HL-60 (cell line): ENCODE measurements around the gene ERC2.

Experiments
- DNase-seq, 2 experiments: peaks; one replicate each; pipeline ENCODE4 v3.0.0-alpha.2; 2010 to 2020; ENCODE audit warnings: low read depth in 1 of 2, low spot score in 1 of 2
- H3K27ac ChIP-seq: fragments of 250-450 bp; sonication (Bioruptor Pico); replicated peaks from 2 replicates; pipeline ENCODE4 v1.5.1; 2020; ENCODE audit warnings: mild to moderate bottlenecking, moderate library complexity
- H3K27me3 ChIP-seq: fragments of 250-450 bp; sonication (Bioruptor Pico); 2 replicates; pipeline ENCODE4 v1.5.1; 2021; ENCODE audit warnings: mild to moderate bottlenecking, moderate library complexity; ENCODE audit not compliant: insufficient read depth, poor library complexity, severe bottlenecking
- H3K4me3 ChIP-seq: replicated peaks from 2 replicates; pipeline ENCODE4 v1.5.1; 2011; ENCODE audit warnings: mild to moderate bottlenecking, control low read depth, low read length; ENCODE audit not compliant: insufficient read depth
- GABPA ChIP-seq: IDR thresholded peaks from 2 replicates; pipeline ENCODE4 v1.6.1; 2012; ENCODE audit warnings: low read depth
- POLR2AphosphoS5 ChIP-seq: IDR thresholded peaks from 2 replicates; pipeline ENCODE4 v1.6.1; 2012; ENCODE audit warnings: low read depth
- REST ChIP-seq: IDR thresholded peaks from 2 replicates; pipeline ENCODE4 v1.6.1; 2012; ENCODE audit warnings: low read depth; ENCODE audit not compliant: insufficient replicate concordance
- SPI1 ChIP-seq: IDR thresholded peaks from 2 replicates; pipeline ENCODE4 v1.6.1; 2012; ENCODE audit warnings: low read depth, mild to moderate bottlenecking, borderline replicate concordance
- TF ChIP-seq, protein P1 (sequence below): IDR thresholded peaks from one replicate; pipeline ENCODE4 v1.5.1; 2011; ENCODE audit warnings: low read length, control low read depth, inconsistent platforms; ENCODE audit not compliant: insufficient read depth

The ERC2 gene

DNA sequence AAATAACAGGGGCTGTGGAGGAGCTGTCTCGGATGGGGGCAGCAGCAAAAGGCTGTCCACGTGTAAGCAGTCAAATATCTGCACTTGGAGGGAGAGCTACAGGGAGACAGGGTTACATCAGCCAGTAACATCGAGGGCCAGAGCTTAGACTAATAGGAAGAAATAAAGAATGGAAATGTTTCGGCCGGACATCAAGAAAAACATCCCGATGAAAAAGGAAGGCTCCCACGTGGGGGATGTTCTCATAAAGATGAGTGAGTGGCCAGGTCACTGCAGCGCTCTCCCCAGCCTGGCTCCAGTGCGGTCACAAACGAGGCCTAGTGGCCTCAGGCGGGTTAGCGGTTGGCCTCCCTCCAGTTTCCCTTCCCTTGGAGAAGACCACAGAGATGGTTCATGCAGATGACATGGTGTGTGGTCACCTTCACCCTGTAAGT is 925.1 kb downstream of the ERC2 start:
- Histone ChIP-seq H3K27ac (no peak overlapping the region), H3K4me3 (no peak overlapping the region), H3K27me3 (no peaks in the 10 kb centered on the region)
- TF ChIP-seq, protein P1, sequence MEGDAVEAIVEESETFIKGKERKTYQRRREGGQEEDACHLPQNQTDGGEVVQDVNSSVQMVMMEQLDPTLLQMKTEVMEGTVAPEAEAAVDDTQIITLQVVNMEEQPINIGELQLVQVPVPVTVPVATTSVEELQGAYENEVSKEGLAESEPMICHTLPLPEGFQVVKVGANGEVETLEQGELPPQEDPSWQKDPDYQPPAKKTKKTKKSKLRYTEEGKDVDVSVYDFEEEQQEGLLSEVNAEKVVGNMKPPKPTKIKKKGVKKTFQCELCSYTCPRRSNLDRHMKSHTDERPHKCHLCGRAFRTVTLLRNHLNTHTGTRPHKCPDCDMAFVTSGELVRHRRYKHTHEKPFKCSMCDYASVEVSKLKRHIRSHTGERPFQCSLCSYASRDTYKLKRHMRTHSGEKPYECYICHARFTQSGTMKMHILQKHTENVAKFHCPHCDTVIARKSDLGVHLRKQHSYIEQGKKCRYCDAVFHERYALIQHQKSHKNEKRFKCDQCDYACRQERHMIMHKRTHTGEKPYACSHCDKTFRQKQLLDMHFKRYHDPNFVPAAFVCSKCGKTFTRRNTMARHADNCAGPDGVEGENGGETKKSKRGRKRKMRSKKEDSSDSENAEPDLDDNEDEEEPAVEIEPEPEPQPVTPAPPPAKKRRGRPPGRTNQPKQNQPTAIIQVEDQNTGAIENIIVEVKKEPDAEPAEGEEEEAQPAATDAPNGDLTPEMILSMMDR: no peak
- TF ChIP-seq GABPA: no peak
- TF ChIP-seq SPI1: no peak
- no peak for TF ChIP-seq REST
- no peak for TF ChIP-seq POLR2AphosphoS5
- no peak for DNase-seq

GRCh38 chr3:55541456-55541855 is 926.8 kb downstream of the ERC2 start:
- Histone ChIP-seq H3K4me3 (no peak overlapping the region), H3K27ac (no peak overlapping the region), H3K27me3 (no peaks in the 10 kb centered on the region)
- TF ChIP-seq GABPA: no peak
- TF ChIP-seq, protein P1: no peak
- no peak for TF ChIP-seq SPI1
- no peak for TF ChIP-seq REST
- no peak for TF ChIP-seq POLR2AphosphoS5
- no peak for DNase-seq

DNA sequence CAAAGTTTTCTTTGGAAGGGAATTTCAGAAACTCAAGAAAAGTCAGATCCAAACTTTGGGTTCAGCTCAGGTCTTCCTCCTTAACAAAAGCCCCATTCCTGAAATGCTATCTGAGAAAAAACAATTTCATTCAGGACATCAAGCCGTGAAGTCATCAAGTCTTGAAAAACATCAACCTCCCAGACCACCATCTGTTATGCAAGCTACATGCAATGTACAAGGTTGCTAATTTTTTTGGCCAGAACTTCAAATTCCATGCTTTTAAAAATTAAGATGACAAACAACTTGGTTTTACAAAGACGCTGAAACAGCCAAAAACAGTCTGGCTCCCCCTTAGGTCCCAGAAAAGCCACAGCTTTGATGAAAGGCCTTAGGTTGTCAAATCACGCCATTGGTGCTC is 927.3 kb downstream of the ERC2 start:
- no peaks in the 10 kb centered on the region for H3K27me3 ChIP-seq
- H3K4me3 ChIP-seq: no peak overlapping the region
- no peak overlapping the region for H3K27ac ChIP-seq
- no peak for DNase-seq
- no peak for TF ChIP-seq GABPA
- TF ChIP-seq POLR2AphosphoS5: no peak
- no peak for TF ChIP-seq SPI1
- TF ChIP-seq, protein P1: no peak
- no peak for TF ChIP-seq REST
